ENCODE measurements around the gene COL4A6. TPM values are rescaled to one million over a fixed set of nuclear protein-coding genes. Genes with fewer than 3 reads are reported as not detected.

COL4A6 gene
- total and polyA plus RNA-seq, 2 donors, result 39.0 to 65.8 TPM

GRCh38 chrX:108437349-108438109, 693 bp downstream of the COL4A6 start:
- Histone ChIP-seq H3K4me3 (ENCODE audit: low read depth, low read length) (peak overlapping the region; percentile 52), H3K36me3 (ENCODE audit: insufficient read depth) (no peaks in the 10 kb centered on the region), H3K27ac (ENCODE audit: low read depth) (no peak overlapping the region), H3K4me1 (ENCODE audit: insufficient read depth) (no peaks in the 10 kb centered on the region)
- no peak for DNase-seq (ENCODE audit: extremely low spot score)
- 14% methylated on average over 20 of the region's 20 CpGs for WGBS

- no peak overlapping the region for H3K4me3 ChIP-seq (ENCODE audit: low read depth, low read length)
Measured at GRCh38 chrX:108435261-108435660, 3.0 kb downstream of the COL4A6 start.

GRCh38 chrX:108426262-108426661, 12.0 kb downstream of the COL4A6 start:
- Histone ChIP-seq H3K4me1 (ENCODE audit: insufficient read depth) (no peaks in the 10 kb centered on the region), H3K36me3 (ENCODE audit: insufficient read depth) (no peaks in the 10 kb centered on the region), H3K4me3 (ENCODE audit: low read depth, low read length) (no peak overlapping the region), H3K27ac (ENCODE audit: low read depth) (no peak overlapping the region)
- DNase-seq (ENCODE audit: extremely low spot score), result no peak
- WGBS, result 77% methylated on average over 1 of the region's 1 CpG

More at GRCh38 chrX:108435261-108435660, 3.0 kb downstream of the COL4A6 start:
- H3K4me1 ChIP-seq (ENCODE audit: insufficient read depth), result no peaks in the 10 kb centered on the region
- no peaks in the 10 kb centered on the region for H3K36me3 ChIP-seq (ENCODE audit: insufficient read depth)
- DNase-seq (ENCODE audit: extremely low spot score), result no peak
- H3K27ac ChIP-seq (ENCODE audit: low read depth), result no peak overlapping the region
- WGBS, result 74% methylated on average over 5 of the region's 5 CpGs

GRCh38 chrX:108420481-108420880, 17.7 kb downstream of the COL4A6 start:
- H3K27ac ChIP-seq (ENCODE audit: low read depth), result no peak overlapping the region

GRCh38 chrX:108419401-108419800, 18.8 kb downstream of the COL4A6 start:
- DNase-seq (ENCODE audit: extremely low spot score), result no peak
- no peaks in the 10 kb centered on the region for H3K36me3 ChIP-seq (ENCODE audit: insufficient read depth)
- H3K27ac ChIP-seq (ENCODE audit: low read depth), result no peak overlapping the region
- no peak overlapping the region for H3K4me3 ChIP-seq (ENCODE audit: low read depth, low read length)
- 87% methylated on average over 1 of the region's 1 CpG for WGBS
- H3K4me1 ChIP-seq (ENCODE audit: insufficient read depth), result no peaks in the 10 kb centered on the region

More at GRCh38 chrX:108420481-108420880, 17.7 kb downstream of the COL4A6 start:
- Histone ChIP-seq H3K36me3 (ENCODE audit: insufficient read depth) (no peaks in the 10 kb centered on the region), H3K4me3 (ENCODE audit: low read depth, low read length) (no peak overlapping the region), H3K4me1 (ENCODE audit: insufficient read depth) (no peaks in the 10 kb centered on the region)
- 100% methylated on average over 1 of the region's 1 CpG for WGBS
- DNase-seq (ENCODE audit: extremely low spot score), result no peak

- H3K4me1 ChIP-seq (ENCODE audit: insufficient read depth), result no peaks in the 10 kb centered on the region
- no peak overlapping the region for H3K4me3 ChIP-seq (ENCODE audit: low read depth, low read length)
- DNase-seq (ENCODE audit: extremely low spot score), result no peak
- WGBS, result 41% methylated on average over 1 of the region's 1 CpG
- no peaks in the 10 kb centered on the region for H3K36me3 ChIP-seq (ENCODE audit: insufficient read depth)
- H3K27ac ChIP-seq (ENCODE audit: low read depth), result no peak overlapping the region
Measured at GRCh38 chrX:108417257-108417656, 21.0 kb downstream of the COL4A6 start.

- Histone ChIP-seq H3K4me3 (ENCODE audit: low read depth, low read length) (no peak overlapping the region), H3K36me3 (ENCODE audit: insufficient read depth) (no peaks in the 10 kb centered on the region), H3K4me1 (ENCODE audit: insufficient read depth) (no peaks in the 10 kb centered on the region), H3K27ac (ENCODE audit: low read depth) (no peak overlapping the region)
- no peak for DNase-seq (ENCODE audit: extremely low spot score)
- 19% methylated on average over 2 of the region's 2 CpGs for WGBS
Measured at GRCh38 chrX:108415891-108416290, 22.3 kb downstream of the COL4A6 start.

- H3K4me1 ChIP-seq (ENCODE audit: insufficient read depth), result no peaks in the 10 kb centered on the region
- no peaks in the 10 kb centered on the region for H3K36me3 ChIP-seq (ENCODE audit: insufficient read depth)
- no peak for DNase-seq (ENCODE audit: extremely low spot score)
- H3K27ac ChIP-seq (ENCODE audit: low read depth), result no peak overlapping the region
- H3K4me3 ChIP-seq (ENCODE audit: low read depth, low read length), result no peak overlapping the region
- 88% methylated on average over 1 of the region's 1 CpG for WGBS
Measured at GRCh38 chrX:108415146-108415545, 23.1 kb downstream of the COL4A6 start.

- Histone ChIP-seq H3K4me3 (ENCODE audit: low read depth, low read length) (no peak overlapping the region), H3K36me3 (ENCODE audit: insufficient read depth) (no peaks in the 10 kb centered on the region), H3K27ac (ENCODE audit: low read depth) (no peak overlapping the region), H3K4me1 (ENCODE audit: insufficient read depth) (no peaks in the 10 kb centered on the region)
- DNase-seq (ENCODE audit: extremely low spot score), result no peak
Measured at GRCh38 chrX:108412783-108413182, 25.4 kb downstream of the COL4A6 start.

- Histone ChIP-seq H3K36me3 (ENCODE audit: insufficient read depth) (no peaks in the 10 kb centered on the region), H3K4me3 (ENCODE audit: low read depth, low read length) (no peak overlapping the region), H3K4me1 (ENCODE audit: insufficient read depth) (no peaks in the 10 kb centered on the region), H3K27ac (ENCODE audit: low read depth) (no peak overlapping the region)
- 49% methylated on average over 1 of the region's 1 CpG for WGBS
- DNase-seq (ENCODE audit: extremely low spot score), result no peak
Measured at GRCh38 chrX:108399418-108400165, 38.6 kb downstream of the COL4A6 start.

- no peaks in the 10 kb centered on the region for H3K4me1 ChIP-seq (ENCODE audit: insufficient read depth)
- no peaks in the 10 kb centered on the region for H3K36me3 ChIP-seq (ENCODE audit: insufficient read depth)
- no peak overlapping the region for H3K27ac ChIP-seq (ENCODE audit: low read depth)
- WGBS, result 89% methylated on average over 6 of the region's 6 CpGs
- no peak overlapping the region for H3K4me3 ChIP-seq (ENCODE audit: low read depth, low read length)
- no peak for DNase-seq (ENCODE audit: extremely low spot score)
Measured at GRCh38 chrX:108397627-108398391, 40.4 kb downstream of the COL4A6 start.

GRCh38 chrX:108396986-108397385, 41.2 kb downstream of the COL4A6 start:
- Histone ChIP-seq H3K27ac (ENCODE audit: low read depth) (no peak overlapping the region), H3K4me1 (ENCODE audit: insufficient read depth) (no peaks in the 10 kb centered on the region), H3K4me3 (ENCODE audit: low read depth, low read length) (no peak overlapping the region), H3K36me3 (ENCODE audit: insufficient read depth) (no peaks in the 10 kb centered on the region)
- 98% methylated on average over 1 of the region's 1 CpG for WGBS
- DNase-seq (ENCODE audit: extremely low spot score), result no peak

GRCh38 chrX:108396188-108396891, 41.9 kb downstream of the COL4A6 start:
- no peak overlapping the region for H3K27ac ChIP-seq (ENCODE audit: low read depth)
- H3K4me3 ChIP-seq (ENCODE audit: low read depth, low read length), result no peak overlapping the region
- DNase-seq (ENCODE audit: extremely low spot score), result no peak
- no peaks in the 10 kb centered on the region for H3K36me3 ChIP-seq (ENCODE audit: insufficient read depth)
- 85% methylated on average over 6 of the region's 6 CpGs for WGBS
- no peaks in the 10 kb centered on the region for H3K4me1 ChIP-seq (ENCODE audit: insufficient read depth)
